NK-92 treated with Interleukin-12 subunit alpha and Interleukin-12 subunit beta, amount 100 ng/mL, for 24 hours (cell line): ENCODE data around the gene SLTM.
"Not testable (repeated sequence)": the region's sequence is repeated elsewhere in the genome, so short reads cannot be mapped to it uniquely, and the experiment has no call there.

Source experiments
- DNase-seq: peaks from one replicate; lab custom pipeline; 2025; lab: John Stamatoyannopoulos, UW

The SLTM gene

DNA sequence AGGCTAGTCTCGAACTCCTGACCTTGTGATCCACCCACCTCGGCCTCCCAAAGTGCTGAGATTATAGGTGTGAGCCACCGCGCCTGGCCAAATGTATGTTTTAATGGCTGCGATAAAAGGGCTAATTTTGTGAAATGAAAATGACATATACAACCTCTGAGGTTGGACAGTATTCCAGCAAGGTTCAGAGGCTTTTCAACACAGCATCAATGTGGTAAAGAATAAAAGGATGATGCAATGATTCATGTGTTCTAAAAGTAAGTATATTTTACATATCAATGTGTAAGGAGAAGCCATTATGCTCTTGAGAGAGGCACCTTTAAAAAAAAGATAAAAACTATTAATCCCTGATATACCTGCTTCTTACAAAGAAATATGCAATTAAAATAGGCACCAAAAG lies 6.7 kb downstream of the SLTM start:
- no peak for DNase-seq

DNA sequence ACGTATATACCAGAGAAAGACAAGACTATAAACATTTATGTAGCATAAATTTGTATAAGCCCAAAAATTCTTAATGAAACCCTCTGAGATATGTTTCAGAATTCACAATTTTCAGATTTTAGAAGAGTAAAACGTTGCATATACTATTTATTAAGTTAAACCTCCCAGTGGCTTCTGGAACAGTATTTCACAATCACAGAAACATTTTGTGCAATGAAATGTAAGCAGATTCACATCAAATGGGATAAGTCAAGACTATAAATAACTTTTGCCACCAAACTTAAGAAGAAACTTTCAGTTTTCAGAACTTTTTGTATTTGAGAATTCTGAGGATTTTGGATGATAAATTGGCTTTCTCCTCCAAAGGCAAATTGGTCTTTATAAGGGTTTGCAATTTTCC lies 9.2 kb downstream of the SLTM start:
- DNase-seq: no peak

DNA sequence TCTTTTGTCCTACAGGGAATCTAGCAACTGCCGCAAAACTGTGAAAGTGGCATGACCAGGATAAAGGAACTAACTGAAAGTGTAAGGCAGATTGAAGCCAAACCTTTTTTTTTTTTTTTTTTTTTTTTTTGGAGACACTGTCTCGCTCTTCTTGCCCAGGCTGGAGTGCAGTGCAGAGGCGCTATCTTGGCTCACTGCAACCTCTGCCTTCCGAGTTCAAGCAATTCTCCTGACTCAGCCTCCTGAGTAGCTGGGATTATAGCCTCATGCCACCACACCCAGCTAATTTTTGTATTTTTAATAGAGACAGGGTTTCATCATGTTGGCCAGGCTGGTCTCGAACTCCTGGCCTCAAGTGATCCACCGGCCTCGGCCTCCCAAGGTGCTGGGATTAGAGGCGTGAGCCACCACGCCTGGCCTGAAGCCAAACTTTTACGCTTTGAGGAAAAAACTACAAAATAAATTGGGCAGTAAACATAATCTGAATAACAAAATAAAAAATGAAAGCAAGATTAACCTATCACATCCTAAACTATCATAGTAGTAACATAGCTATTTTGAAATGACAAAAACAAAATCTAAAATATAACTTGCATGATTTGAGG lies 9.7 kb downstream of the SLTM start:
- DNase-seq: no peak

DNA sequence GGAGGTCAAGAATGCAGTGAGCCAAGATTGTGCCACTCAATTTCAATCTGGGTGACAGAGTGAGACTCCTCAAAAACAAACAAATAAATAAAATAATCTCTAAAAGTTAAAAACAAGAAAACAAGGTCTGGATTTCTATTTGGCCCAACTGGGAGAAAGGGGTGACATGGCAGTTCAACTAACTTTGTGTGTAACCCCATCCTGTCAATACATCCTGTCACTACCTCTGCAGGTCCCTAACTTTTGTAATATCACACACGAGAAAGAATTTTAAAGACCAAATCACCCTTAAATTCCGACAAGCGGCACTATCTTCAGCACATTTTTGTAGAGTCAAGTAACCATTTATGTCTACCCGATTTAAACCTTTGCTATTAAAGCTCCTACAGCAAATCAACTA lies 10.2 kb downstream of the SLTM start:
- DNase-seq: no peak

DNA sequence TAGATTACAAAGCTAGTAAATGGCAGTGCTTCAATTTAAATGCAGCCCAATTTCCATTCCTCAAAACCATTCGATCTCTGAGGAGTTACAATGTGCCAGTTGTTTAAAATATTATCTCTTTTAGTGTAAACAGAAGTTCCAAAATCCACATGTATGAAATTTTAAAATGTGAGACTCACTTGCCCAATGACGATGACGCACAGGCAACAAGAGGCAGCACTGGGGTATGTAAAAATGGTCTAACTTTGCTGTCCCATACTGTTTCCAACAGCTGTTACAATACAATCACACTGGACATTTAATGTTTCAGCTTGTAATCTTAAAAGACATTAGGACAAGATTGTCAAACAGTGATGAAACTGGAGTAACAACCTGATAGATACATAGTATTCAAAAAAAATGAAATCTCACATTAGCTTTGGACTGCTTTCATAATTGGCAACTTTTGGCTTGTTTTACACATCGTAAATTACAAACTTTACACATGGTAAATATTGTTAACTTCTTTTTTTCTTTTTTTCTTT lies 12.2 kb downstream of the SLTM start:
- no peak for DNase-seq

DNA sequence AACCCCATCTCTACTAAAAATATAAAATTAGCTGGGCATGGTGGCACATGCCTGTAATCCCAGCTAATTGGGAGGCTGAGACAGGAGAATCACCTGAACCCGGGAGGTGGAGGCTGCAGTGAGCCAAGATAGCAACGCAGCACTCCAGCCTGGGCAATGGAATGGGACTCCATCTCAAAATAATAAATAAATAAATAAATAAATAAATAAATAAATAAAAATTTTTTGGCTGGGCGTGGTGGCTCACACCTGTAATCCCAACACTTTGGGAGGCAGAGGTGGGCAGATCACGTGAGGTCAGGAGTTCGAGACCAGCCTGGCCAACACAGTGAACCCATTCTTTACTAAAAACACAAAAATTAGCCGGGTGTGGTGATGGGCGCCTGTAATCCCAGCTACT lies 13.0 kb downstream of the SLTM start:
- not testable (repeated sequence) for DNase-seq

DNA sequence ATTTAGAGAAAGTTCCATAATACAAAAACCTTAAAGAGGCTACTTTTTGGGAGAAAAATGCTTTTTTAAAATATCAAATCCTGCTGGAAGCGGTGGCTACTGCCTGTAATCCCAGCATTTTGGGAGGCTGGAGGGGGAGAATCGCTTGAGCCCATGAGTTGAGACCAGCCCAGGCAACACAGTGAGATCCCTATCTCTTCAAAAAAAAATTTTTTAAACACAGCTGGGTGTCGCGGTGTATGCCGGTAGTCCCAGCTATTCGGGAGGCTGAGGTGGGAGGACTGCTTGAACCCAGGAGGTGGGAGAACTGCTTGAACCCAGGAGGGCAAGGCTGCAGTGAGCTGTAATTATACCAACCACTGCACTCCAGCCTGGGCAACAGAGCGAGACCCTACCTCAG lies 14.2 kb downstream of the SLTM start:
- DNase-seq: no peak

DNA sequence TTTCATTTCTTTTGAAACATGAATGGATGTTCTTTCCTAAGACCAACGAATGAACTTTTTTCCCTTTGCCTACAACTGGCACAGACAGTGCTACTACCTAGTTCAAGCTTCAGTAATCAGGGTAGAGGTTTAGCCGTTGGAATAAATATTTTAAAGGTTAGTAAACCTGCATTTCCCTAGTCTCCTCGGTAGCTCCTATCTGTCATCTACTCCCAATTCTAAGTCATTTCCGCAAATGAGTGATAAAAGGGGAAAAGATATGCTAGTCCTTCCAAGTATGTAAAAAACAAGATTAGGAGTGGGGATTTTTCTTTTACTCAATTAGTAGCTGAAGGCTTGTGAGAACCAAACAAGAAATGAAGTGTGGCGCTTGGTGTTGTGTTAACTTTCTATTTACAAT lies 15.2 kb downstream of the SLTM start:
- no peak for DNase-seq

DNA sequence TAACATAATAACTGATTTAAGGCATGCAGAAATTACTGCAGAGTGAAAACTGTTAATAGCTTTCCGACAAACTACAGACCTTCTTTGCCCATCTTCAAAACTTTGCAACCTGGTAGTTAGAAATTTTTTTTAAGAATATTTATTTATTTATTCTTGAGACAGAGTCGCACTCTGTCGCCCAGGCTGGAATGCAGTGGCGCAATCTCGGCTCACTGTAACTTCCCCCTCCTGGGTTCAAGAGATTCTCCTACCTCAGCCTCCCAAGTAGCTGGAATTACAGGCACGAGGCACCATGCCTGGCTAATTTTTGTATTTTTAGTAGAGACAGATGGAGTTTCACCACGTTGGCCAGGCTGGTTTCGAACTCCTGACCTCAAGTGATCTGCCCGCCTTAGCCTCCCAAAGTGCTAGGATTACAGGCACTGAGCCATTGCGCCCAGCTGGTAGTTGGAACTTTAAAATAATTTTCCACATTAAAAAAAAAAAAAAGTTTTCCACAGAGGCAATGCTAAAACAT lies 15.8 kb downstream of the SLTM start:
- DNase-seq: not testable (repeated sequence)

DNA sequence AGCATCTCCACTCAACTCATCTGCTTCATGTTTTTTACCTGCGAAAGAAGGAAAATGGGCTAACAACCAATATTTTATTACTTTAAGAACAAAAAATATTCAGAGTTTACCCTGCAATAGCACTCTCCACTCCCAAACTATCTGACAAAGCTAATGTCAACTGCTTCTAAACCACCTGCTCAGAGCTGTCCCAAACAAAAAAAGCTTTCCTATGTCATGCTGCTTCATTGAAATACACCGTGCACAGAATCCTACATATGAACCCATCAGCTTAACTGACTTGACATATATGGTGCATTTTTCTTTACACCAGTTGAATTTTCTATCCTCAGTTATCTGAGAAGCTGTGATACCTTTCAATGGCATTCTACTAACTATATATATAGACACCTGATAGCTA lies 16.5 kb downstream of the SLTM start:
- no peak for DNase-seq

DNA sequence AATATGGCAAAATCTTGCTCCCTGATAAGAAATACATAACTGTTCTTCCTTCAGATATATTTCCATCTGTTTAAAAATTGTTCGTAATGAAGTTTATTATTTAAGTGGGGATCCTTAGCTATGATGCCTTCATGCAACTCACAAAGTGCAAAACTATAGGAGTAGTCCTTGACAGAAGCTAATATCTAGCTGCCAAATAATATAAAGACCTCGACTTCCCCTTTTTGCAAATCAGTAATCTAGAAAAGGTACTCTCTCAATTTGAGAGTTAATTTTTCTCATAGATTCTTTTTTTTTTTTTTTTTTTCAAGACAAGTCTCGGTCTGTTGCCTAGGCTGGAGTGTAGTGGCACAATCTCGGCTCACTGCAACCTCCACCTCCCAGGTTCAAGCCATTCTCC lies 23.0 kb downstream of the SLTM start:
- no peak for DNase-seq

DNA sequence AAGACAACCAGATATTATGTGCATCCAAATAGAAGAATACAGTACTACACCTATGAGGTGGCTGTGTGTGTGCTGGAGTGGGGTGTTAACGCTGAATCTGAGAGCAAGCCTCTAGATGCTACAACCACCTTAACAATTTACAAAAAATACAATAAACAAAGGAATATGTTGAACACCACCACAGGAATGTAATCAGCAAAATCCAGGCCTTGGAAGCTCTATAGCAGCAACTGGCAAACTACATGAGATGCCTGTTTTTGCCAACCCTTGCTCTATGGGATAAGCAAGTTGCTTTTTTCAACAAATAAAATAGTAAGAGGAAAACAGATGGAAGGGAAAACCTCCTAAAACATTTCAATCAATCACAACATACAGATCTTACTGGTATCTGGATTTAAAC lies 23.9 kb downstream of the SLTM start:
- no peak for DNase-seq

DNA sequence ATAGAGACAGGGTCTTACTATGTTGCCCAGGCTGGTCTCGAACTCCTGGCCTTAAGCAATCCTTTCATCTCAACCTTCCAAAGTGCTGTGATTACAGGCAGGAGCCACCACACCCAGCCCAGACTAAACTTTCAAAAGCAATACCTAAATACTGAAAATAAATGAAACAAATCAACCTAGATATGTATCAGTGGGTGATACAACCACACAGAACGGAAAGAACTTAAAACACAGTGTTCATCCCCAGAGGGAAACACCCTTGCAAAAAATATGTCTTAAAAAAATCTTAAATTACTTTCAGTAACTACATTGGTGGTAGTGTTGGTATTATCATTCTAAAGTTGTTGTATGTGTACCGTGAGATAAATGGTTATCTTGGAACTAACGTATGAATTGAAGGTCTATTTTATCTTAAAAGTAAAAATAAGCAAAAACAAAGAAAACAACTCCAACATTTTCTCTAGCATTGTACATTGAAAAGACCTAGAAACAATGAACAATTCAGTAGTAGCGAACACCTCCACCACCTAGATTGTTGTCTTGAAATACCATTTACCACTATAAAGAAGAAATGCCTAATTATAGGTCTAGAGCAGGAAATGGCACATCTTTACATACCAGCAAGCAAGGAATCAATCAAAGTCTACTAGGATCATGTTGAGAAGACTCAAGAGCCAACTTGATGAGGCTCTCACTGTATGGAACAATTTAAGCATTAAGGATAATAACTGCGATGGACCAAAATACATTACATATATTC lies 24.7 kb downstream of the SLTM start:
- no peak for DNase-seq

DNA sequence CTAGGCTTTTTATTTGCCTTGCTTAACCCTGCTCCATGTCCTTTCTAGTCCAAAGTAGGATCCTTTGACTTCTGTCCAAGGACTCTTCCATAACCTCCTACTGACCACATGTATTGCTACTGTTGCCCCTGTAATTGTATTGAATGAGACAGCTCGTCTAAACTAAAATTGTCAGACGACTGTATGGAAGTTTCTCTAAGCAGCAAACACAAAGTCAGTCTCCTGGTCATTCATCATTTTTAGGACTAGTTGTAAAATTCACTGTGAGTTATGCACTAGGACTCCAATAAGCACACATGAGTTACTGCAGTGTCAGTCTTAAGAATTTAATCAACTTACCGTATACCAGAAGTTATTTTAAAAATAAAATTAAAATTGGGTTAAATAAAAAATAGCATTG lies 32.8 kb downstream of the SLTM start:
- no peak for DNase-seq

DNA sequence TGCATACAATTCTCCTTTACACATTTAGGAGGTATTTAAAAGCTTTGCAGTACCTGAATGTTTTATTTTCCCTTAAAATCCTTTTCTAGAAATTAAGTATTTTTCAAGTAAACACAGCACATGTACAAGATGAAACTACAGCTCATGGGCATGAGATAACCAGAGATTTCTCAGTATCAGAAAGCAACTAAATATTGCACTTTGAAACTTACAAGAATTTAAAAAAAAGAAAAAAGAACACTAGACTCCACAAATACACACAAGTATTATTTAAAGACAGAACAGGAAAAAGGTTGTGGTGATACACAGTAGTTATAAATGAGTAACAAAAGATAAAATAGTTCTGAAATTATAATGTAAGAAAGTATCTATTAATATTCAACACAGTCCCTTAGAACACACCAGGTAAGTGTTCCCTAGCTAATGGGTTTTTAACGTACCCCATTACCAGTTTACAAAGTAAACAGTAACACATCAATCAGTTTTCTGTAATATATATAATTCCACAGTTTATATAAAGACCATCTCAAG lies 35.3 kb downstream of the SLTM start:
- DNase-seq: no peak

DNA sequence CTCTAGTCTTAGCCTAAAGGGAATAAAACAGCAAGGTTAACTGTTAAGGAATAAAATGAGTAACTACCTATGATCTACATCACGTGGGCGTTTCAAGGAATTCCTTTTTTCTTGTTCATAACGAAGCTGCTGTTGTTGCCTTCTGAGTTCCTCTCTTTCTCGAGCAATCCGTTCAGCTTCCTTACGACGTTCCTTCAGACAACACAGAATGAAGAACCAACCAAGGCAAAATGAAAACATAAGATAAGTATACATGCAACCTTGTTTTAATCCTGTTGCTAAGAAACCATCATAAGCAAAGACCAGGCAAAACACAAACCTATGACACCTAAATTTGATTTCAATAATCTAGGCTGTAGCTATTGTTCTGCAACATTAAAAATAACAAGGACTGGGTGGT lies 44.1 kb downstream of the SLTM start:
- no peak for DNase-seq

DNA sequence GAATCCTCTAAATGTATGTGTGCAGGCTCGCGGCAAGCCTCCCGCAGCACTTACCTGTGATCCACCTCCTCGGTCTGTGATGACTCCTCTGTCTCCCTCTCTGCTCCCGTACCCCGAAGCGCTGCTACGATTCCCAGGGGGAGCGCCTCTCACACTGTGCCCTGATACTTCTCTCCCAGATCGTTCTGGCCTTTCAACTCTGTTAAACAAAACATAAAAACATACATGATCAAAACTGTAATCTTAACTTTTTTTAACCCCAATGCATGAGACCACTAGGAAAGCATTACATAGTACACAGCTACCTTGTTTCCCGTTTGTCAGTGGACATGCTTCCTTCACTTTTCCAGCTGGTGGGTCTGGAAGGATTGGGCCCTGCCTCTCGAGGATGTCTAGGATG lies 46.6 kb downstream of the SLTM start:
- DNase-seq: no peak

DNA sequence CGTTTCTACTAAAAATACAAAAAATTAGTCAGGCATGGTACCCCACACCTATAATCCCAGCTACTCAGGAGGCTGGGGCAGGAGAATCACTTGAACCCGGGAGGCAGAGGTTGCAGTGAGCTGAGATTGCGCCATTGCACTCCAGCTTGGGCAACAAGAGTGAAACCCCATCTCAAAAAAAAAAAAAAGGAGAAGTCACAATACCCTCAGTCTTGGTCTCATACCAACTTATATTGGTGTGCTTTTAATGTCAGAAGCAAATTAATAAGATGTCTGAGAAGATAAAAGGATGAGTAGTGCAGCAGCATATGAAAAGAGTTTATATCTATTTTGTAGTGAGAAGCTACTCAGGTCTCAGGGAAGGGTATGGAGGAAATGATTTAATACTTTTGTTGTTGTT lies 49.6 kb downstream of the SLTM start:
- DNase-seq: not testable (repeated sequence)

DNA sequence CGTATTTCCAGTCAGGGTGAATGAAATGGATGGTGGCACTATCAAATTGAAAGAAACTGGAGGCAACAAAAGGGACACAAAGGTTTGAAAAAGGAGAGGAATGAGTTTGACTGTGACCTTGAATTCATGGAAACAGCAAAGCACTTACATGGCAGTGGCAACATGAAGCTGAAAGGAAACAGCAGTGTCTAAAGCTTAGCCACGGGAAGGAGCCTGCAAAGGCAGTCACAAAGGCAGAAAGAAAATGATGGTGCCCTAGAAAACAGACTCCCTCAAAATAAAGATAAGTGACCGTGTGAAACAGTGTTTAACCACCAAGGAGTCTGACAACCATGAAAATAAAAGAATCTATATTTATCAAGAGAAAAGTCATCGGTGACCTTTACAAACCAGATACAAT lies 51.2 kb downstream of the SLTM start:
- DNase-seq: no peak

DNA sequence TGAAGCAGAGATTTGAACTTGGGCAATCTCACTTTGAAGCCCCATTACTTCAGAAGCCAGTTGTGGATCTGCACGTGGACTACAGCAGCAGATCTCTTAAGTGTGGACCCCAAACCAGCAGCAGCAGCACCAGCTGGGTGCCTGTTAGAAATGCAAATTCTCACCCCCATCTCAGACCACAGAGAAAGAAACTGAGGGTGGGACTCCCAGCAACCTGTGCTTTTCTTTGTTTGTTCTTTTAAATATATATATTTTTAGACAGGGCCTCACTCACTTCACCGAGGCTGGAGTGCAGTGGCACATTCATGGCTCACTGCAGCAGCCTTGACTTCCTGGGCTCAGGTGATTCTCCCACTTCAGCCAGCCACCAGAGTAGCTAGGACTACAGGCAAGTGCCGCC lies 53.2 kb downstream of the SLTM start:
- DNase-seq: no peak

DNA sequence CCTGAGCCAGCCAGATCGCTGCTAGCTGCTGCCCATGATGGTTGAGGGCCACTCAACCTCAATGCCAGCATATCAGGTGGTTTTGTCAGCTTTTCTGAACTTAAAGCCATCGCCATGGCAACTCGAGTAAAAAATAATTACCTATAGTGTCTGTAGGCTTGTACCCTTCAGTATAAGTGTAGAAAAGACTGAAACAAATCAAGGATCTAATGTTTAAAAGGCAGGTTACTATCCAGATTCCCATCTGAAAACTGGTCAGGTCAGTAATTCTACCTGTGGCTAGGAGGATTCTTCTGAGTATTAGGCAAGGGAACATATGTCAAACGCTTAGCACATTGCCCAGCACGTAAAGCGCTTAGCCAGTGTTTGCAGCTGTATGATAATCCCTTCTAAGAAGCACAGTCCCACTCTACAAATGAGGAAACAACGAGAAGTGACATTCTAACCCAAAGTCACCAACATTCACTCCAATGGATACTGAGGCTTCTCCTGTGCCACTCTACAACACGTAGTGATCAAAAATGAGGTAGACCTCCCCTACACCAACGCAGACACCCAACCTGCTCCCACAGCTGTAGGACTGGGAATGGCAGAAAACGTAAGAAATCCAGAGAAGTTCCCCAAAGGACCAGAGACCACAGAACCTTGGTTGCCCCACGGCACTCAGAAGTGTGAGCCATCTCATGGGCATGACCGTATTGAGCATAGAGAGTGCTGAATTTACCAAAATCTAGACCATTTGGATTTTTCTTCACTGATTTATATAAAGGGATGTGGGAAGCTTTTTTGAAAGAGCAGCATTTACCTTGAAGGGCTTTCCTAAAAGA lies 55.3 kb downstream of the SLTM start:
- DNase-seq: no peak

DNA sequence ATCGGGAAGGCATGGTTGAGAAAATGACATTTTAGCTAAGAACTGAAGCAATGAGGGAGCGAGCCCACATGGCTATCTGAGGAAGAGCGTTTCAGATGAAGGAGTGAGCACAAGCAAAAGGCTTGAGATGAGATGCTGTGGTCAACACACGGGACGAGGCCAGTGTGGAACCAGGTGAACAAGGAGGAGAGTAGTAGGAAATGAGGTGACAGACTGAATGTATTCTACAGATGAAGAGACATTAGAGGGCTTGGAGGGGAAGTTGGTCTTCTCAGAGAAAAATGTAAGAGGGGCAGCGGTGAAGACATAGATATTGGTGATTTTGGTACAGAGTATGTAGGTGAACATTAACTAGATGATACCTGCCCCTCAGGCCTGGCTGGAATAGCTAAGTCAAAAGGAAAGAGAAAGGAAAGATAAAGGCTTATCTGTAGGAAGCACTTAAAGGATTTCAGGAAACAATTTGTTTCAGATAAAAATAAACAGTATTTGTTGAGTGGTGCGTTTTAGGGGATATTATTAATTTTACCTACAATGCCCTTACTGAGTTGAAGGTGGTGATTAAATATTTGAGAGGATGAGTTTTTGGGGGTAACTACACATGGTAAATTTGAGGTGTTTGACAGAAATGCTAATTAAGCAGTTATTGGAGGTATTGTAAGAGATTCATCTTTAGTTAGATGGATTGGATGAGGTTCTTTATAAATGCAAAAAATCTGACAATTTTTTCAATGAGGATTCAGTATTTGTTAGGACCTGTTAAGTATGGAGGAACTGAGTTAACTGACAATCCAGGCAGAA lies 57.0 kb downstream of the SLTM start:
- DNase-seq: no peak
